Urothelium cell line (cell line): Measurements from ENCODE around the gene WNT2.

ENCODE experiments used
- DNase-seq: peaks from one replicate; pipeline ENCODE4 v3.0.0; 2011; ENCODE audit warnings: low spot score, mixed read lengths
- FAIRE-seq: peaks from 2 replicates; lab custom pipeline; 2011; peaks lifted over from hg19 to GRCh38; lab: Jason Lieb, UNC

The WNT2 gene

GRCh38 chr7:117322741-117323304, at the start of gene WNT2:
Gene WNT2, minus strand, starts transcription at chr7:117323058. Its CDS starts 69 bp downstream, at chr7:117322989.
- DNase-seq (no peak), FAIRE-seq (no peak)

DNA sequence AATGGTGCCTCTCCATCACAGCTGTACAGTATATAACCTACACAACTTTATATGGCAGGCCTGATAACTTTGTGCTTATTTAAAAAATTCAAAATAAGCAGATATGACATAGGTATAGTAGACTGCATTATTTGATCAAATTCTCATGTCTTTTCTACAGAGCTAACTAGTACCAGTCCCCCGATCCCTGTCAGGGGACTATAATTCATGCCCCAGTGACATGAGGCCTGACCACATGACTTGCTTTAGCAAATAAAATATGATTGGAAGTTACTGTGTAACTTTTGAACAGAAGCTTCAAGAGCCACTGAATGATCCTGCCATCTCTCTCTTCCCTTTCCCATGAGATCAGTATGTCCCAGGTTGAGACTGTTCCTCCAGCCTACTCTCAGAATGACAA, 49.2 kb upstream of the WNT2 start:
- no peak for DNase-seq
- no peak for FAIRE-seq

- DNase-seq (no peak), FAIRE-seq (no peak)
Observed at GRCh38 chr7:117364339-117365080, 41.7 kb upstream of the WNT2 start.

- FAIRE-seq (no peak), DNase-seq (no peak)
Observed at GRCh38 chr7:117362294-117362888, 39.5 kb upstream of the WNT2 start.

DNA sequence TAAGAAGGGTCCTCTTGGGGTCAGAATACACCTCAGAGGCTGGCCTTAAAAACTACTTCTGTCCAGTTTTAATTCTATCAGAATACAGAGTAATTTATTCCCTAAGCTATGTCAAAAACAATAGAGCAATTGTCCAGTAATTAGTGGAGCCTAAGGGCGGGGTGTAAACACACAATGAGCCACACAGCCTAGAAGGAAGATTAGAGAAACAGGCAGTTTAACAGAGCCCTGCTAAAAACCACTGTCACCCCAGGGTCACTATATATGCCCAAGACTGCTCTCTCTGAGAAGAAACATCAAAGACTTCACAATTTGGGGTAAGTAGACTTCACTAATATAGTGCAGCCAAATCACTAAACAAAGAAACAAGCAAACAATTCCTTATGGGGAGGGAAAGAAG, 27.2 kb upstream of the WNT2 start:
- no peak for DNase-seq
- no peak for FAIRE-seq

- DNase-seq (no peak), FAIRE-seq (no peak)
Observed at GRCh38 chr7:117349570-117349969, 26.7 kb upstream of the WNT2 start.

- FAIRE-seq (no peak), DNase-seq (no peak)
Observed at GRCh38 chr7:117347962-117348672, 25.3 kb upstream of the WNT2 start.

DNA sequence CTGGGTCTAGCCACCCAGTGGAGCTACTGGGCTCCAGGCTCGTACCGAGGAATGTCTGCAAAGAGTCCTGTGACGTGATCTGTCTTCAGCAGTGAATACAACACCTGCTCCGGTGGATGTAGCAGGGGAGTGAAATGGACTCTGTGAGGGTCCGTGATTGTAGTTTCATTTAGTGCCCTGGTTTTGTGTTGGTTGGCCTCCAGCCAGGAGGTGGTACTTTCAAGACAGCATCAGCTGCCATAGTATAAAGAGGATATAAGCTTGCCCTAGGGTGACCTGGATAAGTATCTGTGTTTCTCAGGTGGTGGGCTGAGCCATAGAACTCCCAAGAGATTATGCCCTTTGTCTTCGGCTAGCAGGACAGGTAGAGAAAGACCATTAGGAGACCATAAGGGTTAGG, 24.6 kb upstream of the WNT2 start:
- DNase-seq: no peak
- no peak for FAIRE-seq

GRCh38 chr7:117346161-117346560, 23.3 kb upstream of the WNT2 start:
- DNase-seq (no peak), FAIRE-seq (no peak)

- FAIRE-seq (no peak), DNase-seq (no peak)
Observed at GRCh38 chr7:117338020-117338419, 15.2 kb upstream of the WNT2 start.

- DNase-seq: no peak
- no peak for FAIRE-seq
Observed at GRCh38 chr7:117333168-117333567, 10.3 kb upstream of the WNT2 start.

DNA sequence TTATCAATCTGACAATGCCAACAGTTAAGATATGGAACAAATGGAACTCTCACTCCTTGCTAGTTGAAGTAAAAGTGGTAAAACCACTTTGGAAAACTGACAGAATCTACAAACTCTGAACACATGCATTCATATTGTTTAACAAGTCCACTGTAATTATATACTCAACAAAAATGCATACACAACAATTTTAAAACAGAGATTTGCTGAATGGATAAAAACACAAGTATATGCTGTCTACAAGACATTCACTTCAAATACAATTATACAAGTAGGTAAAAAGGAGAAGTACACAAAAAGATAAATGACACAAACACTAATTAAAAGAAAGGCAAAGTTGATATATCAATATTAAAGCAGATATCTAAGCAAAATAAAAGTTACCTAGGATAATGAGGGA, 9.2 kb upstream of the WNT2 start:
- DNase-seq: no peak
- no peak for FAIRE-seq

GRCh38 chr7:117325836-117326235, 3.0 kb upstream of the WNT2 start:
- no peak for FAIRE-seq
- no peak for DNase-seq

- DNase-seq (no peak), FAIRE-seq (no peak)
Observed at GRCh38 chr7:117324960-117325359, 2.1 kb upstream of the WNT2 start.

- DNase-seq (peak; percentile 39), FAIRE-seq (no peak)
Observed at GRCh38 chr7:117323851-117324711, 1.2 kb upstream of the WNT2 start.

- FAIRE-seq (no peak), DNase-seq (no peak)
Observed at GRCh38 chr7:117323305-117323850, 520 bp upstream of the WNT2 start.

GRCh38 chr7:117320523-117320922, 2.3 kb downstream of the WNT2 start:
- FAIRE-seq (no peak), DNase-seq (no peak)

GRCh38 chr7:117319181-117319580, 3.7 kb downstream of the WNT2 start:
- no peak for FAIRE-seq
- DNase-seq: no peak

- FAIRE-seq (no peak), DNase-seq (no peak)
Observed at GRCh38 chr7:117313582-117313981, 9.3 kb downstream of the WNT2 start.
